Stimulated activated CD8-positive, alpha-beta memory T cell treated with anti-CD3 and anti-CD28 coated beads, Interleukin-7, amount 100 ng/mL, for 24 hours (primary cell): ENCODE data around the gene SS18.

ENCODE experiments used
- DNase-seq: peaks from one replicate; pipeline ENCODE4 v3.0.0-alpha.2; 2020; ENCODE audit warnings: low read depth

The SS18 gene

DNA sequence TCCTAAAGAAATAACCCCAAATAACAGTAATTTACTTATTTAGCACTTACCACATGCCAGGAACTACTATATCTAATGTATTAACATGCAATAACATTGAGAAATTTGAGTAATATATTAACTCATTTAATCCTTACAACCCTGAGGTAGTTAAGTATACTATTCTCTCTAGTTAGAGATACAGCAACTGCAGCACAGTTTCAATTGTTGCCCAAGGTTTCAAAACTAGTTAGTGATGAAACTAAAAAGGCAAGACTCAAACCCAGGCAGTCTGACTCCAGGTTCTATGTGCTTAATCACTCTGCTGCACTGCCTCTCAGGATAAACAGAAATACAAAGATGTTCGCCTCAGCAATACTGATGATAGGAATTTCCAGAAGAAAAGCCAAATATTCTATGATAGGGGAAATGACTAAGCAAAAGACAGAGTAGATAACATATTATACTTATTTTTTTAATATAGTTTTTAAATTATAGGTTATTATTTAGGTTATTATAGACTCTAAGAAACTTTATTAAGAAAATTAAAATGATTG, 88.0 kb downstream of the SS18 start:
- no peak for DNase-seq

DNA sequence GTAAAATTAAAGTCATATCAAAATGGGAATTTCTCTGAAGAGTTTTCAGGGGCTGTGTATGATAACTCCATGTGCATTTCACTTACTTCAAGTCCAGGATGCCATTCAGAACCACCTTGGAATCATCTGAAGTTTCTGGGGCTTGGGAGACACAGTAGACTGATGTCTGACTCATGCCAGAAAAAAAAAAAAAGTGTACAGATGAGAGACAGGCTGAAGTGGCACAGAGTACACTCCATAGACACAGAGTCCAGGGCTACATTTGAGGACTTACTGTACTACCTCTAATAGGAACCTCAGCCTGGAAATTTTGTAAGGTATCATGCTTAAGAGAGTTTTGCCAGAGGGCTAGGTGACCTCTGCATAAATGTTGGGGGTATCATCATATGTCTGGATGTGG, 92.0 kb downstream of the SS18 start:
- no peak for DNase-seq

DNA sequence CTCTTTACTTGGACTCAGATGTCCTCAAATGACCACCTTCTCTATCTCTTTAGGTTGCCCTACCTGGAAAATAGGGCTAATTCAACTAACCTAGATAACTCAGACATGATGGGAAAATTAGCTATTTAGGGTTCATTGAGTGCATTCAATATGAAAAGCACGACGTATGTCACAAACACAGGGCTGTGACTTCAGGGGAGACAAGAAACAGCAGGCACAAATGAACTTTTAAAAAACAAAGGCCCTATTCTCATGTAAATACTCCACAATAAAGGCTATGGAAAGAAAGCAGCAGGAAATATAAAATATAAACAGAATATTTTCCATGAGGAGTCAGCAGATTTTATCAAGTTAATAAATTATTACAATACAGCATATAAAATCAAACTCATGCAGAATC, 97.8 kb downstream of the SS18 start:
- DNase-seq = no peak

DNA sequence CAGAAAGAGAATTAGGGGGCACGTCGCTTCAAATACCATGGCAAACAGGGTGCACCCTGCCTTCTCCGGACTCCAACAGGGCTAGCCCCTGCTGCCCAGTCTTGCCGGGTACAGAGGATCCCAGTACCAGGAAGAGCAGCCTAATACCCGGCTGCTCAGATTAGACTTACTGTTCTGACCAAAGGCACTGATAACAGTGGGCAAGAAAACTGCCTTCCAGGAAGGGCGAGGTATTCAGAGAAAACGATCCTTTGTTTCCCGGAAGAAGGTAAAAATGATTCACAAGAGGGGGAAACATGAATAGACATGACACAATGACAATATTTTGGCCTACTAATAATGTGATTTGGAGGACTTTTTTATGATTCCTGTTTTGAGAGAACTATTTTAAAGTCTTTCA, 99.9 kb downstream of the SS18 start:
- DNase-seq = no peak

DNA sequence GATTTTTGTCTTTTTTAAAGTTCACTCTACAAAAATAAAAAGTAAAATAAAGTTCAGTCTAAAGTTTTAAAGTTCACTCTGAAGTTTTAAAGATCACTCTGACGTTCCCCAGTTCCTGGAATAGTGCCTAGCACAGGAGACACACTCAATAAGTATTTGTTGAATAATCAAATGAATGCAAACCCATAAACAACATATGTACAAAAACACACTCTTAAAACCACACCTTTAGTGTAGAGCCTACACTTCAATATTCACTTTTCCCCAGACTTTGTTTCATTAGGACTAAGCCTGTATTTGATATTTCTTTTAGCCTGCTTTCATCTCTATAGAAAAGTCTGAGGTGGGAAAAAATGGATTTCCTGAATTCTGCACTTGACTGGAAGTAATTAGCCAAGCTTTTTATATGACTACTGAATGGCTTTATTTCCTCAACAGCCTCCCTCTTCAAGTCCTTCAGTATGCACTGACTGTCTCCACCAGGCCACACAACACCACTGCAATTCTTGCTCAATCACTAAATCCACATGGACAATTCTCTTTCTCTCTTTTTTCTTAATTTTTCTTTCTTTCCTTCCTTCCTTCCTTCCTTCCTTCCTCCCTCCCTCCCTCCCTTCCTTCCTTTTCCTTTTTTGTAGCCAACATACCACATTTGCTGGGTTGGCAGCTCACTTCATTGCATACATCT, 104.6 kb downstream of the SS18 start:
- DNase-seq = no peak

DNA sequence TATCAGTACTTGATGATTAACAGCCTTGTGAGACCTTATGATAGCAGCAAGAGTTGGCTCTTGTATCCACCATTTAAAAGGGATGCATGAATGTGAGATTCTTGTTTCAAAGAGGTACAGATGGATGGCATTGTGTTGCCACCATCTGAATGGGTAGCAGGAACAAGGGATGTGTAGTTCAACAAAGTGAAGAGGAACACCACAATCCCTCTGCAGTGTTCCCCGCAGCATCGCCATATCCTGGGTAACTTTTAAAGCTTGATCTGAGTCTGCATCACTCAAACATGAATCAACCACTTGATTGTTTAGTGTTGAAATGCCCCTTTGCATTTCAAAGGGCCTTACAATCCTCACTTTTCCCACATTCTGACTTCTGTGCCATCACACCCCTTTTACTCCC, 106.7 kb downstream of the SS18 start:
- no peak for DNase-seq

DNA sequence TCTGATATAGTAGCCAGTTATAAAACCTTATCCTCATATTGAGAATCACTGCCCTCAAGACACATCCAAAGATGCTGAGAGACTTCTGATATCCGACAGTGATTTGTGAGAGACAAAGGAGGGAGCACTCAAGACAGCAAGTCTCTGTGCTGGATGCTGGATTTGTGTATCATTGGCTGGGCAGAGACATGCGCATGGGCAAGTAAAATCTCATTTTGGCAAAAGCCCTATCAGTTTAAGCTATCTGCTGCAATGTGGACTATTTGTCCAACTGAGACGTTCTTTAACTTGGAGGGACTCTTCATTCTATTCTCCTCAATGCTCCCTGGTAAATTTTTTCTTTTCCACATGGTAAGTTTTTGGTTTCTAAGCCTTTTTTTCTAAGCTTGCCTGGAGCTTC, 107.5 kb downstream of the SS18 start:
- no peak for DNase-seq

DNA sequence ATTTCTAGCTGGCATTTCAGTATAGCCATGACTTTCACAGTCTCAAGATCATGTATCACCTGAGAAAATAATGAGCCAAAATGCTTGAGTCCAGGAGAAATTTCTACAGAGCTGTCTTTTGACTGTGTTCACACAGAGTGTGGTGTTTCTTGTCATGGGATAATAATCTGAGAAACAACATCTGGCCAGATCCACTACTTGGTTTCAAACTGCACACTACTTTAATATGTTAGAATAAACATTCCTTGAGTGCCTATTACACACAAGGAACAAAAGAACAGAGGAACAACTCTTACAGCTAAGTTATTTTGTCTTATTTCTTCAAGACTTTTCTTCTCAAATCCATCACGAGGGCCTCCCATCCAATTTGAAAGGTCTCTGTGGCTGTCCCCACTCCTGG, 108.3 kb downstream of the SS18 start:
- no peak for DNase-seq

DNA sequence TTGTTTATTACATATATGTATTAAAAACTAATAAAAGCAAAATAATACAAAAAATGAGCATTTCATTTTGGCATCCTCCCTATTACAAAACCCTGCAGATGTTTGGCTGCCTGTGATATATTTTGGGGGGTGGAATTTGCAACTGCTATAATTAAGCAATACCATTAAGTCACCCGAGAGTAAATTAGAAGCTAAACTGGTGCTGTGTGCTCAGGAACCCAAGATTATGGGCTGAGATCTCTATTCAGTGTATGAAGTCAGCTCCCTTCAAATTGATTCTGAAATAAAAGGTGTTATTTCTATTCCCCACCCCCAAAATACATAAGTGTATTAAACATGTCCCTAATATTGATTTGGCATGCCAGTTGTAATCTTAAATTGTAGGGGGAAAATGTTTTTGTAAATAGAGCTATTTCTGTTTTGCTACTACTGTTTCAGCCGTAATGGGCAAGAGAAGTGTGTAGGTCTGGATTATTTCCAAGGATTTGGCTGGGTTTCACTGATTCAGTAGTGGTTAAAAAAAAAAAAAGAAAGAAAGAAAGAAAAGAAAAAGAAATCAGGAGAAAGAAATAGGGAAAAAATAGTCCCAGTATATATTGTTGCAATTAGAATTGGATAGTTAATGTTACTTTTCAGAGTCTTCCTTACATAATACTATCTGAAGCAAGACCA, 110.9 kb downstream of the SS18 start:
- no peak for DNase-seq

DNA sequence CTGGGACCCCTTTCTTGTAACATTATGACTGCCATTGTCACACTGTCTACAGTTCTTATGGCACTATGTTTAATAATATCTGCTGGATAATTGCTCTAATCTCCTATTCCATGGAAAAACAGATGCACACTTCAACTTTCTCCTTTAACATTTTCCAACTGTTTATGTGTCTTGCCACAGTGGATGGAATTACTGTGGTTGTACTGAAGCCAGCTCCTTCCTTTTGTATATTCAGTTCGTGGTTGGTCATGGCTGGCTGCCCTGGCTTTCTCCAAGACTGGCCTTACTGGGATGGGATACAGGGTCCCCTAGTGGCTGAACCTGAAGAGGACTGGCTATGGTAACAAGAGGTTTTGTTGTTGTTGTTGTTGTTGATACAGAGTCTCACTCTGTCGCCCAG, 113.9 kb downstream of the SS18 start:
- no peak for DNase-seq

DNA sequence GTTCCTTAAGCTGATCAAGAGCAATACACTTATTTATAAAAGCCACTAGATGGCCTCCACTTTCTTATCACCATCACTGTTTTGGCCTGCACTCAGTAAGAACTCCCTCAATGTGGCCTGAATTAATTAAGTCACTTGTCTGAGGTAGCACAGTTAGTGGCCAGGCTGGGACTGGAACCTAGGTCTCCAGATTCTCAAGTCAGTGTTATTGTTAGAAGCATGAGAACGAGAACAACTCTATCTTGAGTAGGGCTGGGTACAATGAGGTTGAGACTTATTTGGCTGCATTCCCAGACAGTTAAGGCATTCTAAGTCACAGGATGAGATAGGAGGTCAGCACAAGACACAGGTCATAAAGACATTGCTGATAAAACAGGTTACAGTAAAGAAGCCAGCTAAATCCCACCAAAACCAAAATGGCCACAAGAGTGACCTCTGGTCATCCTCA, 115.8 kb downstream of the SS18 start:
- no peak for DNase-seq
